OCI-LY3 (cell line): Measurements from ENCODE around the gene FBXO42.

Experiments
- H2AFZ ChIP-seq: fragments of 200-600, 300-600 bp; shearing (Covaris generic); 2 replicates; pipeline ENCODE4 v1.6.0; 2014; ENCODE audit warnings: antibody characterized with exemption, low read depth, low read length
- H3K27ac ChIP-seq: fragments of 200-600, 300-600 bp; sonication (generic); 2 replicates; pipeline ENCODE4 v1.5.1; 2014; ENCODE audit warnings: mild to moderate bottlenecking, low read length, moderate library complexity, mixed read lengths
- H3K27me3 ChIP-seq: fragments of 200-600, 300-600 bp; sonication (generic); 2 replicates; pipeline ENCODE4 v1.6.1; 2014; ENCODE audit warnings: low read depth, low read length, mixed read lengths
- H3K36me3 ChIP-seq: fragments of 200-600, 300-600 bp; sonication (generic); replicated peaks from 2 replicates; pipeline ENCODE3; 2014; ENCODE audit warnings: low read depth, low read length, mixed read lengths
- H3K4me1 ChIP-seq: fragments of 300-600, 200-600 bp; sonication (generic); 2 replicates; pipeline ENCODE4 v1.6.1; 2014; ENCODE audit warnings: low read length, mixed read lengths
- H3K4me2 ChIP-seq: fragments of 200-600, 300-600 bp; sonication (generic); 2 replicates; pipeline ENCODE4 v1.6.1; 2014; ENCODE audit warnings: low read length, mixed read lengths
- H3K4me3 ChIP-seq: fragments of 300-600, 200-600 bp; sonication (generic); 2 replicates; pipeline ENCODE4 v1.5.1; 2014; ENCODE audit warnings: antibody characterized with exemption, mild to moderate bottlenecking, low read length, moderate library complexity
- H3K79me2 ChIP-seq: fragments of 300-600, 200-600 bp; shearing (Covaris generic); 2 replicates; pipeline ENCODE4 v1.6.1; 2014; ENCODE audit warnings: mild to moderate bottlenecking, low read length, mixed read lengths
- H3K9ac ChIP-seq: fragments of 300-600, 200-600 bp; shearing (Covaris generic); 2 replicates; pipeline ENCODE4 v1.6.0; 2014; ENCODE audit warnings: mild to moderate bottlenecking, low read length, moderate library complexity
- H3K9me3 ChIP-seq: fragments of 200-600, 300-600 bp; shearing (Covaris generic); 2 replicates; pipeline ENCODE4 v1.6.1; 2014; ENCODE audit warnings: low read length, mixed read lengths; ENCODE audit not compliant: insufficient read depth
- H4K20me1 ChIP-seq: fragments of 200-600, 300-600 bp; sonication (generic); 2 replicates; pipeline ENCODE4 v1.6.1; 2016; ENCODE audit warnings: low read length, mixed read lengths; ENCODE audit not compliant: insufficient read depth
- EZH2phosphoT487 ChIP-seq: fragments of 200-600 bp; shearing (Covaris generic); IDR thresholded peaks from 2 replicates; pipeline ENCODE4 v1.6.1; 2018; ENCODE audit warnings: antibody characterized with exemption, mixed run types, low read depth
- TF ChIP-seq, protein P1 (sequence below): fragments of 200-600, 300-600 bp; sonication (generic); IDR thresholded peaks from 2 replicates; pipeline ENCODE4 v1.5.1; 2014; ENCODE audit warnings: antibody characterized with exemption, low read length, low read depth

FBXO42 gene

DNA sequence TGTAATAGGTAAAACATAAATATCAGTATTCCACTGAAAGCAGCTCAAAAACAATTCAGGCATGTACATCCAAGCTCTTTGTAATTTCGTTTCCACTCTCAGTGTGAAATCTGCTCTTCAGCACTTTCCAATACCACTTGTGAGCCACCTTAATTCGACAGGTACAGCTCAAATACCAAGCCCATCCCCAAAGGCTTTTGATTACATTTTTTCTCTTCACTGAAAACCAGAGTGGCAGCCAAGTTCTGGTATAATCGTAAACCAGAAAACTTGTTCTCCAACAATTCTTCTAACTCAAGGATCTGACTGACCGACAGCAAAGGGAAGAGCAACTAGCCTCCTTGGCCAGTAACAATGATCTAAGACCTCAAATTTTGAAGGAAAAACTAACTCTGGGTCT lies 36.8 kb downstream of the FBXO42 start:
- Histone ChIP-seq H3K36me3 (peaks cover 9% of the 10 kb centered on the region), H4K20me1 (peaks cover 24% of the 10 kb centered on the region)
- TF ChIP-seq EZH2phosphoT487: no peak
- TF ChIP-seq, protein P1, sequence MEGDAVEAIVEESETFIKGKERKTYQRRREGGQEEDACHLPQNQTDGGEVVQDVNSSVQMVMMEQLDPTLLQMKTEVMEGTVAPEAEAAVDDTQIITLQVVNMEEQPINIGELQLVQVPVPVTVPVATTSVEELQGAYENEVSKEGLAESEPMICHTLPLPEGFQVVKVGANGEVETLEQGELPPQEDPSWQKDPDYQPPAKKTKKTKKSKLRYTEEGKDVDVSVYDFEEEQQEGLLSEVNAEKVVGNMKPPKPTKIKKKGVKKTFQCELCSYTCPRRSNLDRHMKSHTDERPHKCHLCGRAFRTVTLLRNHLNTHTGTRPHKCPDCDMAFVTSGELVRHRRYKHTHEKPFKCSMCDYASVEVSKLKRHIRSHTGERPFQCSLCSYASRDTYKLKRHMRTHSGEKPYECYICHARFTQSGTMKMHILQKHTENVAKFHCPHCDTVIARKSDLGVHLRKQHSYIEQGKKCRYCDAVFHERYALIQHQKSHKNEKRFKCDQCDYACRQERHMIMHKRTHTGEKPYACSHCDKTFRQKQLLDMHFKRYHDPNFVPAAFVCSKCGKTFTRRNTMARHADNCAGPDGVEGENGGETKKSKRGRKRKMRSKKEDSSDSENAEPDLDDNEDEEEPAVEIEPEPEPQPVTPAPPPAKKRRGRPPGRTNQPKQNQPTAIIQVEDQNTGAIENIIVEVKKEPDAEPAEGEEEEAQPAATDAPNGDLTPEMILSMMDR: no peak

GRCh38 chr1:16307222-16307621 lies 45.1 kb downstream of the FBXO42 start:
- peaks cover 18% of the 10 kb centered on the region for H3K36me3 ChIP-seq
- no peaks in the 10 kb centered on the region for H3K27me3 ChIP-seq
- no peak overlapping the region for H3K9ac ChIP-seq
- no peak overlapping the region for H2AFZ ChIP-seq
- TF ChIP-seq EZH2phosphoT487: no peak
- TF ChIP-seq, protein P1: no peak
- no peak overlapping the region for H3K4me2 ChIP-seq
- no peak overlapping the region for H3K4me3 ChIP-seq
- no peak overlapping the region for H3K27ac ChIP-seq
- no peaks in the 10 kb centered on the region for H3K9me3 ChIP-seq
- H3K79me2 ChIP-seq: no peaks in the 10 kb centered on the region
- no peaks in the 10 kb centered on the region for H3K4me1 ChIP-seq
- no peaks in the 10 kb centered on the region for H4K20me1 ChIP-seq

More for the DNA sequence above, 36.8 kb downstream of the FBXO42 start:
- H3K27me3 ChIP-seq: no peaks in the 10 kb centered on the region
- H3K27ac ChIP-seq: no peak overlapping the region
- H3K79me2 ChIP-seq: peaks cover 32% of the 10 kb centered on the region
- no peaks in the 10 kb centered on the region for H3K9me3 ChIP-seq
- no peak overlapping the region for H2AFZ ChIP-seq
- no peak overlapping the region for H3K4me3 ChIP-seq
- H3K4me1 ChIP-seq: no peaks in the 10 kb centered on the region
- H3K9ac ChIP-seq: no peak overlapping the region
- H3K4me2 ChIP-seq: no peak overlapping the region

- H3K9ac ChIP-seq: no peak overlapping the region
- H4K20me1 ChIP-seq: no peaks in the 10 kb centered on the region
- H3K4me3 ChIP-seq: no peak overlapping the region
- no peak overlapping the region for H3K27ac ChIP-seq
- H3K36me3 ChIP-seq: peaks cover 15% of the 10 kb centered on the region
- no peaks in the 10 kb centered on the region for H3K27me3 ChIP-seq
- no peaks in the 10 kb centered on the region for H3K4me1 ChIP-seq
- TF ChIP-seq EZH2phosphoT487: no peak
- TF ChIP-seq, protein P1: no peak
- H3K9me3 ChIP-seq: no peaks in the 10 kb centered on the region
- H3K79me2 ChIP-seq: no peaks in the 10 kb centered on the region
- H2AFZ ChIP-seq: no peak overlapping the region
- H3K4me2 ChIP-seq: no peak overlapping the region
Measured at GRCh38 chr1:16302709-16303627, 49.3 kb downstream of the FBXO42 start.

GRCh38 chr1:16300436-16300835 lies 51.8 kb downstream of the FBXO42 start:
- H3K4me1 ChIP-seq: peaks cover 7% of the 10 kb centered on the region
- no peak overlapping the region for H3K4me3 ChIP-seq
- H3K79me2 ChIP-seq: no peaks in the 10 kb centered on the region
- TF ChIP-seq, protein P1: no peak
- H3K9ac ChIP-seq: no peak overlapping the region
- H3K9me3 ChIP-seq: no peaks in the 10 kb centered on the region
- peaks cover 7% of the 10 kb centered on the region; the same call in 1 of the 2 replicates for H4K20me1 ChIP-seq
- no peaks in the 10 kb centered on the region for H3K27me3 ChIP-seq
- H3K4me2 ChIP-seq: no peak overlapping the region
- no peak overlapping the region for H2AFZ ChIP-seq
- peaks cover 17% of the 10 kb centered on the region for H3K36me3 ChIP-seq
- H3K27ac ChIP-seq: no peak overlapping the region
